ENCODE measurements around the gene ALPP.
"Not testable (repeated sequence)": the region's sequence is repeated elsewhere in the genome, so short reads cannot be mapped to it uniquely, and the experiment has no call there.

ALPP gene

DNA sequence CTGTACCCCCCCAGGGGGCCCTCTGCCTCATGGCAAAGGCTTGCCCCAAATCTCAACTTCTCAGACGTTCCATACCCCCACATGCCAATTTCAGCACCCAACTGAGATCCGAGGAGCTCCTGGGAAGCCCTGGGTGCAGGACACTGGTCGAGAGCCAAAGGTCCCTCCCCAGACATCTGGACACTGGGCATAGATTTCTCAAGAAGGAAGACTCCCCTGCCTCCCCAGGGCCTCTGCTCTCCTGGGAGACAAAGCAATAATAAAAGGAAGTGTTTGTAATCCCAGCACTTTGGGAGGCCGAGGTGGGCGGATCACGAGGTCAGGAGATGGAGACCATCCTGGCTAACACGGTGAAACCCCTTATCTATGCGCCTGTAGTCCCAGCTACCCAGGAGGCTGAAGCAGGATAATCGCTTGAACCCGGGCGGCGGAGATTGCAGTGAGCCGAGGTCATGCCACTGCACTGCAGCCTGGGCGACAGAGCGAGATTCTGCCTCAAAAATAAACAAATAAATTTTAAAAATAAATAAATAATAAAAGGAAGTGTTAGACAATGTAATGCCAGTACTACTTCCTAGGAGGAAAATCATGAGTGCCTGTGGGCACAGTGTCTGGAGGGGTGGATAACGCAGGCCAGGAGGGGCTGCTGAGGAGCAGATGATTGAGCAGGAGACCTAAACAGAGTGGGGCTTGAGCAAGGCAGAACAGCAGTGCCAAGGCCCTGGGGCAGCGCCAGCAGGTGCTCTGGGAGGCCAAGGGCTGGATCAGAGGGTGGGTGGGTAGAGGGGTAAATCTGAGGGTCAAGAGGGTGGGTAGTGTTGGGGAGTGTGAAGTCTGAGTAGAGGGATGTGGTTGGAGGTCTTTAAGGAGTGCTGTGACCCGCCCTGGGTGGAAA is 4.0 kb downstream of the ALPP start:
- TF ChIP-seq, protein P1, sequence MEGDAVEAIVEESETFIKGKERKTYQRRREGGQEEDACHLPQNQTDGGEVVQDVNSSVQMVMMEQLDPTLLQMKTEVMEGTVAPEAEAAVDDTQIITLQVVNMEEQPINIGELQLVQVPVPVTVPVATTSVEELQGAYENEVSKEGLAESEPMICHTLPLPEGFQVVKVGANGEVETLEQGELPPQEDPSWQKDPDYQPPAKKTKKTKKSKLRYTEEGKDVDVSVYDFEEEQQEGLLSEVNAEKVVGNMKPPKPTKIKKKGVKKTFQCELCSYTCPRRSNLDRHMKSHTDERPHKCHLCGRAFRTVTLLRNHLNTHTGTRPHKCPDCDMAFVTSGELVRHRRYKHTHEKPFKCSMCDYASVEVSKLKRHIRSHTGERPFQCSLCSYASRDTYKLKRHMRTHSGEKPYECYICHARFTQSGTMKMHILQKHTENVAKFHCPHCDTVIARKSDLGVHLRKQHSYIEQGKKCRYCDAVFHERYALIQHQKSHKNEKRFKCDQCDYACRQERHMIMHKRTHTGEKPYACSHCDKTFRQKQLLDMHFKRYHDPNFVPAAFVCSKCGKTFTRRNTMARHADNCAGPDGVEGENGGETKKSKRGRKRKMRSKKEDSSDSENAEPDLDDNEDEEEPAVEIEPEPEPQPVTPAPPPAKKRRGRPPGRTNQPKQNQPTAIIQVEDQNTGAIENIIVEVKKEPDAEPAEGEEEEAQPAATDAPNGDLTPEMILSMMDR (IDR thresholded peaks at IDR 0.05; ENCODE audit: insufficient read depth, low read length, missing control alignments) = no peak
- no peak overlapping the region for H3K4me3 ChIP-seq (ENCODE audit: low read depth, low read length)
- CTCF ChIA-PET = no interaction called here
- DNase-seq (ENCODE audit: low read depth, low spot score) = no peak
- POLR2A ChIA-PET = no interaction called here

GRCh38 chr2:232384466-232384865 is 5.9 kb downstream of the ALPP start:
- POLR2A ChIA-PET = no interaction called here
- no peak overlapping the region for H3K4me3 ChIP-seq (ENCODE audit: low read depth, low read length)
- TF ChIP-seq, protein P1 (IDR thresholded peaks at IDR 0.05; ENCODE audit: insufficient read depth, low read length, missing control alignments) = no peak
- DNase-seq (ENCODE audit: low read depth, low spot score) = no peak
- CTCF ChIA-PET = no interaction called here

- POLR2A ChIA-PET; DNase-seq (ENCODE audit: low read depth, low spot score); CTCF ChIA-PET; H3K4me3 ChIP-seq (ENCODE audit: low read depth, low read length): not testable (repeated sequence)
These were observed 6.5 kb downstream of the ALPP start for GRCh38 chr2:232385058-232385457.

DNA sequence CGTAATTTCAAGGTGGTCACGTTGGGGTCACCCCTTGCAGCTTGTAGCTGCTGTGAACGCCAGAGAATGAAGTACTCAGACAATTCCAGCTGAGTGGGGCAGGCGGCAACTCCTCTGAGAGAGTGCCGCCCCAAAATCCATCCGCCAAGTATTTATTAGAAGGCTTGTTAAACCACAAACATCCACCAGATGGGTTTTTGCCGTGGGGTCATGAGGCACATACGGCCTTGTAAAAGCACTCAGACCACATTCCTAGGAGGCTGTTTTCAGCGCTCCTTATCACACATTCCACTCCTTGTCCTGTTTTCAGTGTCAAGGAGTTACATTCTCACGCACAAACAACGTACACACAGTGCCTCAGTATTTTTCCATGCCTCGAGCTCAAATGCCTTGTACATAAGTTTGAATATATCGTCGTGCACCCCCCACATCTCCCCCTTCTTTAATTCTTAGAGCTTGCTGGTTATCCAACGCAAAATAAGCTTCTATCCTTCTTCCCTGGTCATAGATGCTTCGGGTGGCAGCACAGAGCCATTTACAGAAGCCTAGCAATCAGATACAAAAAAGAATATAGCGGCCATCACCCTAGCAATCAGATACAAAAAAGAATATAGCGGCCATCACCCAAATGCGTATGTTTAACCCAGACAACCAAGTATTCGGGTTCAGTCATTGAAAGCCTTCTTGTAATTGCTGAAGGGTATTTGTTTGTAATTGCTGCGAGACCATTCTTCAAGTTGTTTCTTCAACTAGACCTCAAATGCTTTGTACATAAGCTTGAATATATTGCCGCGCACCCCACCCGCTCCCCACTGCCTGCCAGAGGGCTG is 7.3 kb downstream of the ALPP start:
- no peak overlapping the region for H3K4me3 ChIP-seq (ENCODE audit: low read depth, low read length)
- ChIA-PET CTCF (no interaction called here), POLR2A (no interaction called here)
- peak; percentile 93 for DNase-seq (ENCODE audit: low read depth, low spot score)
- TF ChIP-seq, protein P1 (IDR thresholded peaks at IDR 0.05; ENCODE audit: insufficient read depth, low read length, missing control alignments) = no peak

DNA sequence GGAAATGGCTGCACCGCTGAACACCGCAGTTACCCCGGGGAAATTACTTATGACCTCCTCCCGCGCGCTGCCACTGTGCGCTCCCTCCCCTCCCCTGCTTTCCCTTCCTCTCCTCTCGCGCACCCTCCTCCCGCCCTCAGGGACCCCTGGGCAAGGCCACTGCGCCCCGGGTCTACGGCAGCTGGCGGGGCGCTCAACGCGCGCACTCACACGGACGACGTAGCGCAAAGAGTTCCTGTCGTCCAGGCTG is 7.9 kb downstream of the ALPP start:
- ChIA-PET POLR2A (no interaction called here), CTCF (no interaction called here)
- TF ChIP-seq, protein P1 (IDR thresholded peaks at IDR 0.05; ENCODE audit: insufficient read depth, low read length, missing control alignments) = no peak
- H3K4me3 ChIP-seq (ENCODE audit: low read depth, low read length) = no peak overlapping the region
- DNase-seq (ENCODE audit: low read depth, low spot score) = no peak

DNA sequence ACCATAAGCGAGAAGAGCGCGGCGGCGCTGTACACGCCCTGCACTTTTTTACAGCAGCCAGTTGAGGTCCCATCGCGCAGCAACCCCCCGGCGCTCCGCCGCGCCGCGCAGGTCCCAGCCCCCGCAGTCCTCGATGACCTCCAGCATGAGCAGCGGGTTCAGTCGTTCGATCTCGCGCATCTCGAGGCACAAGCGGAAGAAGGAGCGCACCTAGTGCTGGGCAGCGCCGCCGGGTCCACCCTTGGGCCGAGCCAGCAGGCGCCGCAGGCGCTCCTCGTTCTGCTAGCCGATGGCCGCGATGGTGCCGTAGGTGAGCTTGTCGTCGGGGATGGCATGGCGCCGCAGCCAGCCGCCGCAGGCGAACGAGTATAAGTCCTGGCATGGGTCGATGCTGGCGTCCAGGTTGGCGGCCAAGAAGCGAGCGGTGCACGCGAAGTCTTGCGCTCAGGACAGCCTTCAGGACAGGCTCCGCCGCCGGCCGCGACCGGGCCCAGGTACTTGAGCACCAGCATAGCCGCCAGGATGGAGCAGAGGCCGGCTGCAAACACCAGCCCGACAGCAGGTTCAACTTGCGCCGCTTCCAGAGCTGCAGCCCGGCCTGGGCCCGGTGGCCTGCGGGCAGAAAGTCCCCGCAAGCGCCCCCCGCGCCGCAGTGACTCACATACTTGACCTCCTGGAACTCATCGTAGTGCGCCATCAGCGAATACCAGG is 8.3 kb downstream of the ALPP start:
- no peak overlapping the region; the same call in 1 of the 2 replicates for H3K4me3 ChIP-seq (ENCODE audit: low read depth, low read length)
- no peak for DNase-seq (ENCODE audit: low read depth, low spot score)
- TF ChIP-seq, protein P1 (IDR thresholded peaks at IDR 0.05; ENCODE audit: insufficient read depth, low read length, missing control alignments) = no peak
- CTCF ChIA-PET = no interaction called here
- POLR2A ChIA-PET = no interaction called here
